Epithelial cell of proximal tubule (primary cell): ENCODE results near the gene GPC3. TPM values are rescaled to one million over a fixed set of nuclear protein-coding genes. Genes with fewer than 3 reads are reported as not detected.

Source experiments
- DNase-seq: peaks from one replicate; pipeline ENCODE4 v3.0.0-alpha.2; 2011; ENCODE audit warnings: low read depth
- H3K4me3 ChIP-seq: 2 replicates; pipeline ENCODE4 v1.5.1; 2011; ENCODE audit warnings: low read depth, mild to moderate bottlenecking, low read length
- total RNA-seq: library from RNA; depleted of rRNA; stranded (reverse); fragments of >200 nt; gene quantifications from 2 replicates; pipeline ENCODE4 v1.2.3, GENCODE V29; 2015
- TF ChIP-seq, protein P1 (sequence below): conservative IDR thresholded peaks from 2 replicates; pipeline ENCODE4 v1.5.1; 2012; ENCODE audit warnings: low read depth, mild to moderate bottlenecking, low read length

GPC3 gene
- total RNA-seq, 1 donor from 2014 or later = 3.3 TPM

GRCh38 chrX:133929836-133930464 lies 55.4 kb downstream of the GPC3 start:
- DNase-seq = no peak
- H3K4me3 ChIP-seq = no peak overlapping the region
- TF ChIP-seq, protein P1, sequence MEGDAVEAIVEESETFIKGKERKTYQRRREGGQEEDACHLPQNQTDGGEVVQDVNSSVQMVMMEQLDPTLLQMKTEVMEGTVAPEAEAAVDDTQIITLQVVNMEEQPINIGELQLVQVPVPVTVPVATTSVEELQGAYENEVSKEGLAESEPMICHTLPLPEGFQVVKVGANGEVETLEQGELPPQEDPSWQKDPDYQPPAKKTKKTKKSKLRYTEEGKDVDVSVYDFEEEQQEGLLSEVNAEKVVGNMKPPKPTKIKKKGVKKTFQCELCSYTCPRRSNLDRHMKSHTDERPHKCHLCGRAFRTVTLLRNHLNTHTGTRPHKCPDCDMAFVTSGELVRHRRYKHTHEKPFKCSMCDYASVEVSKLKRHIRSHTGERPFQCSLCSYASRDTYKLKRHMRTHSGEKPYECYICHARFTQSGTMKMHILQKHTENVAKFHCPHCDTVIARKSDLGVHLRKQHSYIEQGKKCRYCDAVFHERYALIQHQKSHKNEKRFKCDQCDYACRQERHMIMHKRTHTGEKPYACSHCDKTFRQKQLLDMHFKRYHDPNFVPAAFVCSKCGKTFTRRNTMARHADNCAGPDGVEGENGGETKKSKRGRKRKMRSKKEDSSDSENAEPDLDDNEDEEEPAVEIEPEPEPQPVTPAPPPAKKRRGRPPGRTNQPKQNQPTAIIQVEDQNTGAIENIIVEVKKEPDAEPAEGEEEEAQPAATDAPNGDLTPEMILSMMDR = no peak

GRCh38 chrX:133928365-133928764 lies 57.0 kb downstream of the GPC3 start:
- no peak overlapping the region for H3K4me3 ChIP-seq
- TF ChIP-seq, protein P1 = no peak
- DNase-seq = no peak

DNA sequence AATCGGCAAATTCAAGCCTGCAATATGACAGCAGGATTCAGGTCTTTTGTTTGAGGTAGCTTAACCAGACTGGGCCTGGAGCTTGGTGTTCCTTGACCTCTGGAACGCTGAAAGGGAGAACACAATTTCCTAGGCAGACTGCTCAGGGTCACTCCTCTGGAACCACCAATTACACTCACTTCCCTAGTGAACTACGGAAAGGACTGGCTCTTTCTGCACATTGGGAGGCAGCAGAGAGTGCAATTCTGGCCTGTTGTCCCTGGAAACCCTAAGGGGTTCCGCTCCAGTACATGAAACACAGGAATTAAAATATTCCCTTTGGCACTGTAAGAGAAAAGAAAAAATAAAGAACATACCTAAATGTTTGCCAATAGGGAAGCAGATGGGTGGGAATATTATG lies 58.6 kb downstream of the GPC3 start:
- DNase-seq = no peak
- no peak overlapping the region for H3K4me3 ChIP-seq
- TF ChIP-seq, protein P1 = peak; percentile 41

GRCh38 chrX:133926099-133926498 lies 59.3 kb downstream of the GPC3 start:
- TF ChIP-seq, protein P1 = no peak
- no peak for DNase-seq
- H3K4me3 ChIP-seq = no peak overlapping the region

GRCh38 chrX:133924548-133924947 lies 60.8 kb downstream of the GPC3 start:
- no peak for DNase-seq
- TF ChIP-seq, protein P1 = no peak

DNA sequence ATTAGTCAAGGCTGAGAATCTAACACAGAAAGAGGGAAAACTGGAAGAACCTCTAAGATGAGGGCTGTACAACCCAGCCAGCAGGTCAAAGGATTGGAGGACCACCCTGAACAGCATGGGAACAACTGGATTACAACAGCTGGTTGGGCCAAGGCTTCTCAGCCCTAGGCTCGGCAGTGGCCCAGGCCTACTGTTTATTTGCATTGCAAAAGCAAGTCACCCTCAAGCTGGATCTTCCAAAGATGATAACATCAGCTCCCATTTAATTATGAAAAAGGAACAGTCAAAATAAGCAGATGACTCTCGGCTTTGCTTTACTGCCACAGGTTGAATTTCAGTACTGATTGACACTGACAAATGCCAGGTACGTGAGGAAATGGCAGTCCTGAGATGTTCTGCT lies 61.8 kb downstream of the GPC3 start:
- DNase-seq = no peak
- H3K4me3 ChIP-seq = no peak overlapping the region
- TF ChIP-seq, protein P1 = no peak

More at GRCh38 chrX:133924548-133924947, 60.8 kb downstream of the GPC3 start:
- no peak overlapping the region for H3K4me3 ChIP-seq

DNA sequence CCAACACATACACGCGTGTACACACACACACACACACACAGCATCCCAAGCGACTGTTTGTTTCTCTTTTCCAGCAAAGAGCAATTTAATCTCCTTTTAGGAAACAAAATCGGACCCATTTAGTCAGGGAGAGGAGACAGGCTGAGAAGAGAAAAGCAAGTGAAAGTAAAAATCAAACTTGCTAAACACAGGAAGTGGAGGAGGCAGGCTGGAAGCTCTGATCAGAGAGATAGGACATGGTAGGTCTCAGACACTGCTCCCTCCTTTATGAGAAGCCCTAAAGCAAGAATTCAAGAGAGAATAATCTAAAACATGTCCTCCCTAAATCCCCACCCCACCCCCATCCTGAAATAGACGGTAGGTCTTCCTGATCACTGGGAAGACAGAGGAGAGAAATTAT lies 62.3 kb downstream of the GPC3 start:
- DNase-seq = no peak
- TF ChIP-seq, protein P1 = no peak
- no peak overlapping the region for H3K4me3 ChIP-seq
